GM23338 (cell line): ENCODE data around the gene BCL2L13. TPM values are rescaled to one million over a fixed set of nuclear protein-coding genes. Genes with fewer than 3 reads are reported as not detected.

ENCODE experiments used
- ATAC-seq: fragments of 200-7000 bp; cut with Tn5 transposase; 3 replicates; pipeline ENCODE4 v1.9.1; 2020
- DNase-seq: peaks from one replicate; pipeline ENCODE4 v3.0.0-alpha.2; 2015; ENCODE audit warnings: low spot score
- H2AFZ ChIP-seq: fragments of 200-600 bp; sonication (generic); 2 replicates; pipeline ENCODE4 v1.8.0; 2016; ENCODE audit warnings: antibody characterized with exemption, mild to moderate bottlenecking, moderate library complexity
- H3F3A ChIP-seq: fragments of 200-600 bp; sonication (generic); replicated peaks from 2 replicates; pipeline ENCODE4 v1.8.0; 2017; ENCODE audit warnings: antibody characterized with exemption, mixed run types, low read depth
- H3K27ac ChIP-seq: fragments of 200-600 bp; sonication (generic); 2 replicates; pipeline ENCODE4 v1.6.1; 2016; ENCODE audit warnings: low read depth
- H3K27me3 ChIP-seq: fragments of 200-600 bp; sonication (generic); 2 replicates; pipeline ENCODE4 v1.8.0; 2016; ENCODE audit warnings: mild to moderate bottlenecking, mixed run types, moderate library complexity; ENCODE audit not compliant: insufficient read depth
- H3K36me3 ChIP-seq: fragments of 200-600 bp; sonication (generic); 2 replicates; pipeline ENCODE4 v1.8.0; 2016; ENCODE audit warnings: mild to moderate bottlenecking; ENCODE audit not compliant: insufficient read depth
- H3K4me1 ChIP-seq: fragments of 200-600 bp; sonication (generic); 2 replicates; pipeline ENCODE4 v1.8.0; 2016; ENCODE audit warnings: mild to moderate bottlenecking, moderate library complexity; ENCODE audit not compliant: insufficient read depth
- H3K4me2 ChIP-seq: fragments of 200-600 bp; sonication (generic); 2 replicates; pipeline ENCODE4 v1.7.1; 2017; ENCODE audit warnings: mixed run types
- H3K4me3 ChIP-seq: fragments of 200-600 bp; sonication (generic); 2 replicates; pipeline ENCODE4 v1.6.1; 2016; ENCODE audit warnings: mixed run types
- H3K79me2 ChIP-seq: fragments of 200-600 bp; sonication (generic); replicated peaks from 2 replicates; pipeline ENCODE4 v1.8.0; 2017; ENCODE audit warnings: mild to moderate bottlenecking; ENCODE audit not compliant: insufficient read depth
- H3K9me2 ChIP-seq: fragments of 200-600 bp; sonication (generic); 2 replicates; pipeline ENCODE4 v1.8.0; 2017; ENCODE audit not compliant: insufficient read depth
- H4K20me1 ChIP-seq: fragments of 200-600 bp; sonication (generic); replicated peaks from 2 replicates; pipeline ENCODE4 v1.8.0; 2017; ENCODE audit warnings: mild to moderate bottlenecking; ENCODE audit not compliant: insufficient read depth
- H3K27ac Mint-ChIP-seq: 2 replicates; pipeline ENCODE4 v1.8.0; 2020; ENCODE audit warnings: inconsistent platforms, mild to moderate bottlenecking, moderate library complexity, mixed read lengths
- H3K27me3 Mint-ChIP-seq: 3 replicates; pipeline ENCODE4 v1.8.0; 2022; ENCODE audit warnings: low read depth, mild to moderate bottlenecking, moderate library complexity, mixed read lengths, inconsistent platforms; ENCODE audit not compliant: insufficient read depth, poor library complexity
- H3K36me3 Mint-ChIP-seq: 3 replicates; pipeline ENCODE4 v1.8.0; 2021; ENCODE audit warnings: low read depth, mild to moderate bottlenecking, inconsistent platforms, moderate library complexity, mixed read lengths
- H3K4me1 Mint-ChIP-seq: 3 replicates; pipeline ENCODE4 v1.8.0; 2020; ENCODE audit warnings: mild to moderate bottlenecking, inconsistent platforms, mixed read lengths
- H3K4me3 Mint-ChIP-seq: 3 replicates; pipeline ENCODE4 v1.8.0; 2021; ENCODE audit warnings: moderate library complexity, mild to moderate bottlenecking, inconsistent platforms, mixed read lengths
- H3K9me3 Mint-ChIP-seq: 3 replicates; pipeline ENCODE4 v1.8.0; 2020; ENCODE audit warnings: moderate library complexity, mild to moderate bottlenecking, inconsistent platforms, mixed read lengths
- JUNB ChIP-seq: IDR thresholded peaks from one replicate; pipeline ENCODE4 v1.6.1; 2016; ENCODE audit warnings: antibody characterized with exemption; ENCODE audit not compliant: unreplicated experiment
- POLR2AphosphoS5 ChIP-seq: IDR thresholded peaks from 2 replicates; pipeline ENCODE4 v1.6.1; 2016; ENCODE audit warnings: antibody characterized with exemption, low read depth
- polyA plus RNA-seq: library from polyadenylated mRNA; unstranded; fragments of >200 nt; fragmentation: Nextera tagmentation; extraction: Ambion mirVana; gene quantifications from 2 replicates; pipeline ENCODE4 v1.2.1, GENCODE V29; 2016
- total RNA-seq: library from RNA; depleted of rRNA; stranded (reverse); fragments of >200 nt; shearing (Covaris generic); gene quantifications from 2 replicates; pipeline ENCODE4 v1.2.3, GENCODE V29; 2014
- TF ChIP-seq, protein P1 (sequence below): fragments of 250-450 bp; sonication (Bioruptor Pico); IDR thresholded peaks from 2 replicates; pipeline ENCODE4 v1.5.0; 2020; ENCODE audit warnings: mild to moderate bottlenecking, moderate library complexity

Gene BCL2L13
- total and polyA plus RNA-seq, 2 experiments from 2014 or later, result 22.4 to 32.3 TPM

DNA sequence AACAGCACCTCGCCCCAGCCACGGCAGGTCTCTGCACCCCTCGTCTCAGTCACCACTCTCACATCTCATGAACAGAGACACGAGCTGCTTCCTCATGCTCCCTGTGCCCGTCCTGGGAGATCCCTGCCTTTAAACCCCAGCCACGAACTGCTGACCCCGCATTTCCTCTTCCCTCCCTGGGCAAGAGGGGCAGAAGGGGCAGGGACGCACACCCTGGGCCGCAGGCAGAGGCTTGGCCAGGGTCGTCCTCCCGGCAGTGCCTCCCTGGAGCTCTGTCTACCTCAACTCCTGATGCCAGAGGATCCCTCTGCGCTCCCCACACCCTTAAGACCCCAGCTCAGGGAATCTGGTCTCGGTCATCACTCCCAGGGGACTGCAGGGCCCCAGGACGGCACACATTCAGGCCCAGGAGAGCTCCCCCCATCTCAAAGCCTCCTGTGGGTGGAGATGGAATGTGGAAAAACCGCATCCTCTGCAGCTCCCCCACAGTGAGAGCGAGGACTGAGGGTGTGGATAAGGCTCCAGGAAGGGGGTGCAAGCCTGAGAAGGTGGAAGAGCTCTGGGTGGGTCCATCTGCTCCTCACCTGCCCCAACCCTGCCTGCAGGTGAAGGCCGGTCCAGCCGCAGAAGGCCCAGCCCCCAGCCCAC lies 134.5 kb downstream of the BCL2L13 start (continued):
- TF ChIP-seq, protein P1, sequence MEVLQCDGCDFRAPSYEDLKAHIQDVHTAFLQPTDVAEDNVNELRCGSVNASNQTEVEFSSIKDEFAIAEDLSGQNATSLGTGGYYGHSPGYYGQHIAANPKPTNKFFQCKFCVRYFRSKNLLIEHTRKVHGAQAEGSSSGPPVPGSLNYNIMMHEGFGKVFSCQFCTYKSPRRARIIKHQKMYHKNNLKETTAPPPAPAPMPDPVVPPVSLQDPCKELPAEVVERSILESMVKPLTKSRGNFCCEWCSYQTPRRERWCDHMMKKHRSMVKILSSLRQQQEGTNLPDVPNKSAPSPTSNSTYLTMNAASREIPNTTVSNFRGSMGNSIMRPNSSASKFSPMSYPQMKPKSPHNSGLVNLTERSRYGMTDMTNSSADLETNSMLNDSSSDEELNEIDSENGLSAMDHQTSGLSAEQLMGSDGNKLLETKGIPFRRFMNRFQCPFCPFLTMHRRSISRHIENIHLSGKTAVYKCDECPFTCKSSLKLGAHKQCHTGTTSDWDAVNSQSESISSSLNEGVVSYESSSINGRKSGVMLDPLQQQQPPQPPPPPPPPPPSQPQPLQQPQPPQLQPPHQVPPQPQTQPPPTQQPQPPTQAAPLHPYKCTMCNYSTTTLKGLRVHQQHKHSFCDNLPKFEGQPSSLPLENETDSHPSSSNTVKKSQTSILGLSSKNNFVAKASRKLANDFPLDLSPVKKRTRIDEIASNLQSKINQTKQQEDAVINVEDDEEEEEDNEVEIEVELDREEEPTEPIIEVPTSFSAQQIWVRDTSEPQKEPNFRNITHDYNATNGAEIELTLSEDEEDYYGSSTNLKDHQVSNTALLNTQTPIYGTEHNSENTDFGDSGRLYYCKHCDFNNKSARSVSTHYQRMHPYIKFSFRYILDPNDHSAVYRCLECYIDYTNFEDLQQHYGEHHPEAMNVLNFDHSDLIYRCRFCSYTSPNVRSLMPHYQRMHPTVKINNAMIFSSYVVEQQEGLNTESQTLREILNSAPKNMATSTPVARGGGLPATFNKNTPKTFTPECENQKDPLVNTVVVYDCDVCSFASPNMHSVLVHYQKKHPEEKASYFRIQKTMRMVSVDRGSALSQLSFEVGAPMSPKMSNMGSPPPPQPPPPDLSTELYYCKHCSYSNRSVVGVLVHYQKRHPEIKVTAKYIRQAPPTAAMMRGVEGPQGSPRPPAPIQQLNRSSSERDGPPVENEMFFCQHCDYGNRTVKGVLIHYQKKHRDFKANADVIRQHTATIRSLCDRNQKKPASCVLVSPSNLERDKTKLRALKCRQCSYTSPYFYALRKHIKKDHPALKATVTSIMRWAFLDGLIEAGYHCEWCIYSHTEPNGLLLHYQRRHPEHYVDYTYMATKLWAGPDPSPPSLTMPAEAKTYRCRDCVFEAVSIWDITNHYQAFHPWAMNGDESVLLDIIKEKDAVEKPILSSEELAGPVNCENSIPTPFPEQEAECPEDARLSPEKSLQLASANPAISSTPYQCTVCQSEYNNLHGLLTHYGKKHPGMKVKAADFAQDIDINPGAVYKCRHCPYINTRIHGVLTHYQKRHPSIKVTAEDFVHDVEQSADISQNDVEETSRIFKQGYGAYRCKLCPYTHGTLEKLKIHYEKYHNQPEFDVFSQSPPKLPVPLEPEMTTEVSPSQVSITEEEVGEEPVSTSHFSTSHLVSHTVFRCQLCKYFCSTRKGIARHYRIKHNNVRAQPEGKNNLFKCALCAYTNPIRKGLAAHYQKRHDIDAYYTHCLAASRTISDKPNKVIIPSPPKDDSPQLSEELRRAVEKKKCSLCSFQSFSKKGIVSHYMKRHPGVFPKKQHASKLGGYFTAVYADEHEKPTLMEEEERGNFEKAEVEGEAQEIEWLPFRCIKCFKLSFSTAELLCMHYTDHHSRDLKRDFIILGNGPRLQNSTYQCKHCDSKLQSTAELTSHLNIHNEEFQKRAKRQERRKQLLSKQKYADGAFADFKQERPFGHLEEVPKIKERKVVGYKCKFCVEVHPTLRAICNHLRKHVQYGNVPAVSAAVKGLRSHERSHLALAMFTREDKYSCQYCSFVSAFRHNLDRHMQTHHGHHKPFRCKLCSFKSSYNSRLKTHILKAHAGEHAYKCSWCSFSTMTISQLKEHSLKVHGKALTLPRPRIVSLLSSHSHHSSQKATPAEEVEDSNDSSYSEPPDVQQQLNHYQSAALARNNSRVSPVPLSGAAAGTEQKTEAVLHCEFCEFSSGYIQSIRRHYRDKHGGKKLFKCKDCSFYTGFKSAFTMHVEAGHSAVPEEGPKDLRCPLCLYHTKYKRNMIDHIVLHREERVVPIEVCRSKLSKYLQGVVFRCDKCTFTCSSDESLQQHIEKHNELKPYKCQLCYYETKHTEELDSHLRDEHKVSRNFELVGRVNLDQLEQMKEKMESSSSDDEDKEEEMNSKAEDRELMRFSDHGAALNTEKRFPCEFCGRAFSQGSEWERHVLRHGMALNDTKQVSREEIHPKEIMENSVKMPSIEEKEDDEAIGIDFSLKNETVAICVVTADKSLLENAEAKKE (CRISPR knock-in tag), result no peak

DNA sequence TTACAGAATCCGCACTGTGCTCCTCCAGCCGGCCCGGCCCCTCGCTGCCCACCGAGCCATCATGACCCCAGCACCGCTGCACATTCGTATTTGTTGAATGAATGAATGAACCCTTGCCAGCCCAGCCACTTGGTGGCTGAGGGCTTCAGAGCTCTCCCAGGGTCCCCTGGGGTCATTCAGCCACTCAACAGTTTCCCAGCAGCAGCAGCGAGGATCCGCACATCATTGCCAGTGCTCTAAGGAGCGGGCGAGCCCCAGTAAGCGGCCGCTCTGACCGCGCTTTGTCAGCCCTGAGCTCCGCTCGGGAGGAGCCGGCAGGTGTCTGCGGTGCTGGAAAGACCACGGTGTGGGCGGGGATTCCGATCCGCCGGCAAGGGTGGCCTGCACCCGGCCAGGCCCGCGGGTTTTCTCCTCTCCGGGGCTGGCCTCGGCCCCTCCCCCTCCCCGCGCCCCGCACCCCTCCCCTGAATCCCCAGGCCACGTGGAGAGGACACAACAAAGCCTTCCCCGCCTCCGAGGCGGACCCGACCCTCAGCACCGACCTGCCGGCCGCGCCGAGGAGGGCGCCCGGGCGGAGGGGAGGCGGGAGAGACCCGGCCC lies 135.1 kb downstream of the BCL2L13 start:
- no peaks in the 10 kb centered on the region for H3K9me2 ChIP-seq
- no peaks in the 10 kb centered on the region; the same call in 1 of the 3 replicates for H3K36me3 Mint-ChIP-seq

More for the DNA sequence above, 135.1 kb downstream of the BCL2L13 start:
- Mint-ChIP-seq H3K27ac (peak overlapping the region; percentile 86), H3K9me3 (no peaks in the 10 kb centered on the region; the same call in 1 of the 3 replicates), H3K27me3 (peaks cover 13% of the 10 kb centered on the region), H3K4me3 (peak overlapping the region; percentile 86), H3K4me1 (peaks cover 27% of the 10 kb centered on the region)
- Histone ChIP-seq H3F3A (0 out of 2 replicates have a peak, but pooled peaks cover 5% of the 10 kb centered on the region), H3K4me2 (peak overlapping the region; percentile 90), H3K27ac (no peak overlapping the region), H2AFZ (peak overlapping the region; percentile 72; the same call in 1 of the 2 replicates), H3K36me3 (no peaks in the 10 kb centered on the region), H3K27me3 (0 out of 2 replicates have a peak, but pooled peaks cover 3% of the 10 kb centered on the region), H4K20me1 (no peaks in the 10 kb centered on the region), H3K4me3 (peak overlapping the region; percentile 65), H3K79me2 (peaks cover 39% of the 10 kb centered on the region), H3K4me1 (peaks cover 14% of the 10 kb centered on the region)
- ATAC-seq (peak; percentile 77), DNase-seq (peak; percentile 83)
- TF ChIP-seq JUNB (no peak), POLR2AphosphoS5 (0 out of 2 replicates have a peak, but pooled peaks have one; percentile 15)
